HCT116 (cell line): ENCODE results near the gene TCP10L. TPM values are rescaled to one million over a fixed set of nuclear protein-coding genes. Genes with fewer than 3 reads are reported as not detected.
A peak's percentile ranks its signal among the peaks of the same experiment; 100 is the strongest.

Experiments used
- ATAC-seq: fragments of 200-7000 bp; cut with Tn5 transposase; 2 replicates; pipeline ENCODE4 v1.9.1; 2020; ENCODE audit warnings: mild to moderate bottlenecking, moderate library complexity
- BruUV-seq: library from RNA; stranded (reverse); fragments of 400-500 nt; replicated peaks from 2 replicates; lab custom pipeline; 2021; lab: Mats Ljungman, UMichigan
- CTCF ChIA-PET: fragments of 300-600 bp; sonication (Branson Sonifier 250); formaldehyde crosslinking; loops from one replicate; lab custom pipeline; 2021; ENCODE audit warnings: antibody characterized with exemption; lab: Charles Lee
- POLR2A ChIA-PET: fragments of 300-600, 350-600 bp; sonication (Branson Sonifier 250); formaldehyde crosslinking; loops from one replicate; lab custom pipeline; 2021; ENCODE audit warnings: antibody characterized with exemption; lab: Charles Lee
- RAD21 ChIA-PET, 2 experiments: fragments of 300-600 bp; sonication (Branson Sonifier 250); formaldehyde crosslinking; loops; one replicate each; lab custom pipeline; 2023; ENCODE audit warnings: low total read pairs in 2 of 2; ENCODE audit not compliant: uncharacterized antibody in 2 of 2, unreplicated experiment in 2 of 2, low non-redundant PET in 1 of 2; lab: Charles Lee
- DNase-seq: peaks from one replicate; pipeline ENCODE4 v3.0.0-alpha.2; 2010; ENCODE audit warnings: low read depth, low spot score
- H2AFZ ChIP-seq: fragments of 200-600 bp; shearing (Covaris generic), sonication (generic); 2 replicates; pipeline ENCODE4 v1.6.1; 2017; ENCODE audit warnings: low read depth, mixed run types, mixed read lengths, antibody characterized with exemption, low read length; ENCODE audit not compliant: poor library complexity, severe bottlenecking
- H3K27ac ChIP-seq: 2 replicates; pipeline ENCODE4 v1.5.1; 2012; ENCODE audit warnings: low read depth, low read length
- H3K27me3 ChIP-seq: fragments of 200-600 bp; sonication (generic); 2 replicates; pipeline ENCODE4 v1.6.1; 2016; ENCODE audit warnings: mixed run types, low read length, mixed read lengths; ENCODE audit not compliant: insufficient read depth
- H3K36me3 ChIP-seq, 2 experiments: fragments of 200-500 bp in 1 of 2; fragments of 200-600 bp in 1 of 2; sonication (Bioruptor generic) in 1 of 2; sonication (generic) in 1 of 2; 2 replicates each; pipeline versions ENCODE4 v1.5.1 to v1.6.1; 2014 to 2016; ENCODE audit warnings: low read length in 2 of 2, inconsistent platforms in 1 of 2, mixed read lengths in 1 of 2, mixed run types in 1 of 2; ENCODE audit not compliant: insufficient read depth in 2 of 2, control insufficient read depth in 1 of 2
- H3K4me1 ChIP-seq, 2 experiments: fragments of 200-600 bp in 1 of 2; sonication (generic) in 1 of 2; 2 replicates each; pipeline versions ENCODE4 v1.5.1 to v1.6.1; 2012 to 2017; ENCODE audit warnings: low read length in 2 of 2, inconsistent platforms in 1 of 2, mild to moderate bottlenecking in 1 of 2, mixed read lengths in 1 of 2, mixed run types in 1 of 2, moderate library complexity in 1 of 2; ENCODE audit not compliant: insufficient read depth in 2 of 2, control insufficient read depth in 1 of 2
- H3K4me2 ChIP-seq: fragments of 200-600 bp; sonication (generic); 2 replicates; pipeline ENCODE4 v1.6.1; 2017; ENCODE audit warnings: mixed run types, low read length, mixed read lengths
- H3K4me3 ChIP-seq, 2 experiments: fragments of 200-600 bp in 1 of 2; sonication (generic) in 1 of 2; replicated peaks in 1 of 2; 2 replicates each; pipeline ENCODE4 v1.5.1; 2011 to 2016; ENCODE audit warnings: low read length in 2 of 2, control low read depth in 1 of 2, low read depth in 1 of 2, mild to moderate bottlenecking in 1 of 2, mixed read lengths in 1 of 2, mixed run types in 1 of 2
- H3K79me2 ChIP-seq: fragments of 200-600 bp; sonication (generic); 2 replicates; pipeline ENCODE4 v1.6.1; 2017; ENCODE audit warnings: mild to moderate bottlenecking, mixed run types, low read length, moderate library complexity, mixed read lengths; ENCODE audit not compliant: insufficient read depth
- H3K9ac ChIP-seq: fragments of 200-600 bp; sonication (generic); 2 replicates; pipeline ENCODE4 v1.6.1; 2016; ENCODE audit warnings: low read length, mixed read lengths
- H3K9me2 ChIP-seq: fragments of 200-600 bp; sonication (generic), shearing (Covaris generic); 2 replicates; pipeline ENCODE4 v1.6.1; 2017; ENCODE audit warnings: mixed run types, mild to moderate bottlenecking, moderate library complexity; ENCODE audit not compliant: insufficient read depth
- H3K9me3 ChIP-seq, 2 experiments: fragments of 200-500 bp in 1 of 2; fragments of 200-600 bp in 1 of 2; sonication (Bioruptor generic) in 1 of 2; sonication (generic) in 1 of 2; 2 replicates each; pipeline ENCODE4 v1.6.1; 2014 to 2017; ENCODE audit warnings: low read length in 2 of 2, mixed read lengths in 2 of 2, inconsistent platforms in 1 of 2, low read depth in 1 of 2, mild to moderate bottlenecking in 1 of 2, mixed run types in 1 of 2, moderate library complexity in 1 of 2; ENCODE audit not compliant: control insufficient read depth in 1 of 2, insufficient read depth in 1 of 2
- H4K20me1 ChIP-seq: fragments of 200-600 bp; sonication (generic), shearing (Covaris generic); 2 replicates; pipeline ENCODE4 v1.6.1; 2017; ENCODE audit warnings: mixed run types, mild to moderate bottlenecking, moderate library complexity; ENCODE audit not compliant: insufficient read depth
- CTCF ChIP-seq, 3 experiments: fragments of 200-600 bp in 1 of 3; sonication (generic) in 1 of 3; IDR thresholded peaks in 2 of 3; conservative IDR thresholded peaks in 1 of 3; 2 replicates each; pipeline ENCODE4 v1.5.1; 2012 to 2017; ENCODE audit warnings: low read depth in 2 of 3, low read length in 2 of 3, antibody characterized with exemption in 1 of 3, borderline replicate concordance in 1 of 3, control low read depth in 1 of 3, mild to moderate bottlenecking in 1 of 3, mixed read lengths in 1 of 3, mixed run types in 1 of 3, moderate library complexity in 1 of 3; ENCODE audit not compliant: insufficient read depth in 1 of 3
- EGR1 ChIP-seq: IDR thresholded peaks from 2 replicates; pipeline ENCODE4 v1.6.1; 2012; ENCODE audit warnings: low read depth
- ELF1 ChIP-seq: IDR thresholded peaks from 2 replicates; pipeline ENCODE4 v1.6.1; 2012; ENCODE audit warnings: low read depth, borderline replicate concordance
- EZH2 ChIP-seq: fragments of 200-600 bp; sonication (generic); IDR thresholded peaks from 2 replicates; pipeline ENCODE4 v1.6.1; 2017; ENCODE audit warnings: antibody characterized with exemption, mixed run types
- EZH2phosphoT487 ChIP-seq: fragments of 200-600 bp; IDR thresholded peaks from 2 replicates; pipeline ENCODE4 v1.6.1; 2018; ENCODE audit warnings: antibody characterized with exemption, borderline replicate concordance
- FOSL1 ChIP-seq: IDR thresholded peaks from 2 replicates; pipeline ENCODE4 v1.6.1; 2012; ENCODE audit warnings: low read depth
- JUND ChIP-seq: IDR thresholded peaks from 2 replicates; pipeline ENCODE4 v1.6.1; 2012
- RAD21 ChIP-seq: IDR thresholded peaks from 2 replicates; pipeline ENCODE4 v1.6.1; 2012; ENCODE audit warnings: low read depth, mild to moderate bottlenecking
- SIN3A ChIP-seq: IDR thresholded peaks from 2 replicates; pipeline ENCODE4 v1.6.1; 2012; ENCODE audit warnings: low read depth
- SRF ChIP-seq: IDR thresholded peaks from 2 replicates; pipeline ENCODE4 v1.6.1; 2012; ENCODE audit warnings: low read depth
- TCF7L2 ChIP-seq: IDR thresholded peaks from 2 replicates; pipeline ENCODE4 v1.7.0; 2011; ENCODE audit warnings: borderline replicate concordance, inconsistent platforms; ENCODE audit not compliant: insufficient read depth, insufficient read length; ENCODE audit errors: extremely low read depth
- ZFX ChIP-seq: fragments of 450-650 bp; IDR thresholded peaks from 2 replicates; pipeline ENCODE4 v1.6.1; 2017
- ZNF274 ChIP-seq: fragments of 200-500 bp; sonication (Bioruptor generic); IDR thresholded peaks from 2 replicates; pipeline ENCODE4 v1.6.1; 2014; ENCODE audit warnings: mild to moderate bottlenecking, low read depth, low read length, inconsistent platforms
- intact Hi-C: fragments of 100-400 bp; cut with micrococcal nuclease; formaldehyde crosslinking; loops from 2 replicates; pipeline ENCODE4 v1.10.0; 2022
- total RNA-seq: library from RNA; stranded (reverse); gene quantifications from one replicate; pipeline ENCODE4 v1.2.1, GENCODE V29; 2021; ENCODE audit not compliant: unreplicated experiment
- TF ChIP-seq, protein P1 (sequence below): IDR thresholded peaks from 2 replicates; pipeline ENCODE4 v1.6.1; 2012
- TF ChIP-seq, protein P2 (sequence below): IDR thresholded peaks from 2 replicates; pipeline ENCODE4 v1.6.1; 2012; ENCODE audit warnings: low read depth
- TF ChIP-seq, protein P3 (sequence below): IDR thresholded peaks from 2 replicates; pipeline ENCODE4 v1.6.1; 2011; ENCODE audit warnings: mild to moderate bottlenecking, low read length, moderate library complexity; ENCODE audit not compliant: insufficient replicate concordance; ENCODE audit errors: extremely low read depth
- TF ChIP-seq, protein P4 (sequence below): IDR thresholded peaks from 2 replicates; pipeline ENCODE4 v1.6.1; 2012

TCP10L gene
- total RNA-seq, 1 experiment from 2014 or later = 0.07 TPM

DNA sequence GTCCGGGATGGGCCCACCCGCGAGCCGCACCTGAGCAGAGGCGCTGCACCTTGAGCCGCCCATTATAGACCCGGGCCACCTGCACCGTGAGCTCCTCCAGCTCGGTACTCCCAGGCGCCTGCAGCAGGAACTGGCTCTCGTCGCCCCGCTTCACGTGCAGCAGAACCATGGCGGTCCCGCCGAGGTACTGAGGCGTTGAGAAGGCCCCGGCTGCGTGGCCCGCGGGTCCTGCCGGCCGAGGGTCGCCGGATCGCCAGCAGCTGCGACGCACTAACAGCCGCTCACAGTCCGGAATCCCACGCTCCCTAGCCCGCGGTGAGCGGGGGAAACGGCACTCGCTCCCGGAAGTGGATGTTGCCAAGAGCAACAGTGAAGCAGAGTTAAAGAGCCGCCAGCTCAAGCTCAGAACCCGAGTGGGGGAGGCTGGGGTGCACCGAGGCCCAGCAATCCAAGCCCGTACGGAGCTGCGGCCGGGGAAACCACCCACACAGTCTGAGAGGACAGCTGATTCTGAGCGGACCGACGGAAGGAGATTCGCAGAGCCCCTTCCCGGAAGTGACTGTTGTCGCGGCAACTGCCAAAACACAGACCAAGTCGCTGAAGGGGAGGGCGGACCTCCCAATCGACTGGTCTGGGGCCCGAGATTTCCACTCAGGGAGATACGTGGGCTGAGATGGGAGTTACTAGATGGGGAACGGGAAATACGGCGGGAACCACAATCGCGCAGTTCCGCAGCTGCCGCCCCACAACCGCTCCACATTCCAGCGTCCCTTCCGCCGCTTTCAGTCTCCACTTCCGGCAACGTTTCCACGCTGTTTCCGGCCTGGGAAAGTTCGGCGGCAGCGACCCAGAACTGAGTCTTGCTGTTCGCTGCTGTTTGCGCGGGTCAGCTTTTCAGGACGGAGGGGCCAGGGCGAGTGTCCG lies 27.0 kb upstream of the TCP10L start, which contains the start of gene CFAP298:
Gene CFAP298, minus strand, starts transcription at position 303 of the 924 bp plus-strand sequence. Its CDS starts 134 bp downstream, at position 169.
- Histone ChIP-seq H3K4me3 (peak within 1 kb of the TSS; percentile 95 to 98), H4K20me1 (no peaks in the 10 kb centered on the region), H3K79me2 (peaks cover 31% of the 10 kb centered on the region), H3K4me1 (peaks cover 6 to 12% of the 10 kb centered on the region in 2 experiments), H3K9me3 (no peaks in the 10 kb centered on the region), H3K4me2 (peak within 1 kb of the TSS; percentile 92), H2AFZ (peak within 1 kb of the TSS; percentile 92), H3K27ac (peak within 1 kb of the TSS; percentile 97), H3K27me3 (no peaks in the 10 kb centered on the region), H3K9me2 (no peaks in the 10 kb centered on the region), H3K36me3 (peaks cover 5 to 21% of the 10 kb centered on the region in 2 experiments; a peak in 3 of 4 replicates), H3K9ac (peak within 1 kb of the TSS; percentile 89)
- DNase-seq (peak; percentile 87), ATAC-seq (peak; percentile 87)
- ChIA-PET RAD21 (interaction anchor here in 1 of 2 experiments (1.1 kb wide), 1 partner anchor 11 kb away, joined by 4 read pairs; no protein-coding TSS in a partner anchor), POLR2A (interaction anchor here (0.8 to 1.5 kb wide), 4 partner anchors 11 to 159 kb away, joined by 3 to 4 read pairs (median 3); partner anchors contain the start of genes PAXBP1 and SYNJ1), CTCF (interaction anchor here (0.5 to 2.5 kb wide), 3 partner anchors 11 to 22 kb away, joined by 4 to 17 read pairs (median 4); no protein-coding TSS in a partner anchor)
- intact Hi-C loops = no loop called here
- no TSS peak for BruUV-seq
- no peak for TF ChIP-seq RAD21
- no peak for TF ChIP-seq EZH2
- no peak for TF ChIP-seq JUND
- TF ChIP-seq, protein P1, sequence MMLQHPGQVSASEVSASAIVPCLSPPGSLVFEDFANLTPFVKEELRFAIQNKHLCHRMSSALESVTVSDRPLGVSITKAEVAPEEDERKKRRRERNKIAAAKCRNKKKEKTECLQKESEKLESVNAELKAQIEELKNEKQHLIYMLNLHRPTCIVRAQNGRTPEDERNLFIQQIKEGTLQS = no peak
- TF ChIP-seq, protein P2, sequence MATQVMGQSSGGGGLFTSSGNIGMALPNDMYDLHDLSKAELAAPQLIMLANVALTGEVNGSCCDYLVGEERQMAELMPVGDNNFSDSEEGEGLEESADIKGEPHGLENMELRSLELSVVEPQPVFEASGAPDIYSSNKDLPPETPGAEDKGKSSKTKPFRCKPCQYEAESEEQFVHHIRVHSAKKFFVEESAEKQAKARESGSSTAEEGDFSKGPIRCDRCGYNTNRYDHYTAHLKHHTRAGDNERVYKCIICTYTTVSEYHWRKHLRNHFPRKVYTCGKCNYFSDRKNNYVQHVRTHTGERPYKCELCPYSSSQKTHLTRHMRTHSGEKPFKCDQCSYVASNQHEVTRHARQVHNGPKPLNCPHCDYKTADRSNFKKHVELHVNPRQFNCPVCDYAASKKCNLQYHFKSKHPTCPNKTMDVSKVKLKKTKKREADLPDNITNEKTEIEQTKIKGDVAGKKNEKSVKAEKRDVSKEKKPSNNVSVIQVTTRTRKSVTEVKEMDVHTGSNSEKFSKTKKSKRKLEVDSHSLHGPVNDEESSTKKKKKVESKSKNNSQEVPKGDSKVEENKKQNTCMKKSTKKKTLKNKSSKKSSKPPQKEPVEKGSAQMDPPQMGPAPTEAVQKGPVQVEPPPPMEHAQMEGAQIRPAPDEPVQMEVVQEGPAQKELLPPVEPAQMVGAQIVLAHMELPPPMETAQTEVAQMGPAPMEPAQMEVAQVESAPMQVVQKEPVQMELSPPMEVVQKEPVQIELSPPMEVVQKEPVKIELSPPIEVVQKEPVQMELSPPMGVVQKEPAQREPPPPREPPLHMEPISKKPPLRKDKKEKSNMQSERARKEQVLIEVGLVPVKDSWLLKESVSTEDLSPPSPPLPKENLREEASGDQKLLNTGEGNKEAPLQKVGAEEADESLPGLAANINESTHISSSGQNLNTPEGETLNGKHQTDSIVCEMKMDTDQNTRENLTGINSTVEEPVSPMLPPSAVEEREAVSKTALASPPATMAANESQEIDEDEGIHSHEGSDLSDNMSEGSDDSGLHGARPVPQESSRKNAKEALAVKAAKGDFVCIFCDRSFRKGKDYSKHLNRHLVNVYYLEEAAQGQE = no peak
- TF ChIP-seq, protein P3, sequence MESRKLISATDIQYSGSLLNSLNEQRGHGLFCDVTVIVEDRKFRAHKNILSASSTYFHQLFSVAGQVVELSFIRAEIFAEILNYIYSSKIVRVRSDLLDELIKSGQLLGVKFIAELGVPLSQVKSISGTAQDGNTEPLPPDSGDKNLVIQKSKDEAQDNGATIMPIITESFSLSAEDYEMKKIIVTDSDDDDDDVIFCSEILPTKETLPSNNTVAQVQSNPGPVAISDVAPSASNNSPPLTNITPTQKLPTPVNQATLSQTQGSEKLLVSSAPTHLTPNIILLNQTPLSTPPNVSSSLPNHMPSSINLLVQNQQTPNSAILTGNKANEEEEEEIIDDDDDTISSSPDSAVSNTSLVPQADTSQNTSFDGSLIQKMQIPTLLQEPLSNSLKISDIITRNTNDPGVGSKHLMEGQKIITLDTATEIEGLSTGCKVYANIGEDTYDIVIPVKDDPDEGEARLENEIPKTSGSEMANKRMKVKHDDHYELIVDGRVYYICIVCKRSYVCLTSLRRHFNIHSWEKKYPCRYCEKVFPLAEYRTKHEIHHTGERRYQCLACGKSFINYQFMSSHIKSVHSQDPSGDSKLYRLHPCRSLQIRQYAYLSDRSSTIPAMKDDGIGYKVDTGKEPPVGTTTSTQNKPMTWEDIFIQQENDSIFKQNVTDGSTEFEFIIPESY = no peak
- no peak for TF ChIP-seq ZNF274
- peak; percentile 86; the same call in 1 of the 2 replicates for TF ChIP-seq SIN3A
- TF ChIP-seq CTCF (IDR thresholded peaks at IDR 0.05 in 2 of 3, conservative IDR thresholded peaks at IDR 0.05 in 1 of 3; ENCODE audit: borderline replicate concordance in 1 of 3, insufficient read depth in 1 of 3, low read depth in 2 of 3, low read length in 2 of 3) = no peak
- TF ChIP-seq, protein P4, sequence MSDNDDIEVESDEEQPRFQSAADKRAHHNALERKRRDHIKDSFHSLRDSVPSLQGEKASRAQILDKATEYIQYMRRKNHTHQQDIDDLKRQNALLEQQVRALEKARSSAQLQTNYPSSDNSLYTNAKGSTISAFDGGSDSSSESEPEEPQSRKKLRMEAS = peak; percentile 66
- peak; percentile 62 for TF ChIP-seq ZFX
- no peak for TF ChIP-seq FOSL1
- no peak for TF ChIP-seq SRF
- peak; percentile 37 for TF ChIP-seq TCF7L2
- no peak for TF ChIP-seq EZH2phosphoT487
- peak; percentile 93 for TF ChIP-seq EGR1
- TF ChIP-seq ELF1 = peak; percentile 70
